Measurements from ENCODE around the gene TAF4. TPM values are rescaled to one million over a fixed set of nuclear protein-coding genes. Genes with fewer than 3 reads are reported as not detected.
"Not testable (repeated sequence)": the region's sequence is repeated elsewhere in the genome, so short reads cannot be mapped to it uniquely, and the experiment has no call there.

The TAF4 gene
- total RNA-seq, 1 donor from 2014 or later, result 13.0 TPM

GRCh38 chr20:62080249-62080990 is 14.7 kb upstream of the TAF4 start:
- DNase-seq (ENCODE audit: low spot score), result no peak

GRCh38 chr20:62079166-62079565 is 13.5 kb upstream of the TAF4 start:
- no peak for DNase-seq (ENCODE audit: low spot score)

DNA sequence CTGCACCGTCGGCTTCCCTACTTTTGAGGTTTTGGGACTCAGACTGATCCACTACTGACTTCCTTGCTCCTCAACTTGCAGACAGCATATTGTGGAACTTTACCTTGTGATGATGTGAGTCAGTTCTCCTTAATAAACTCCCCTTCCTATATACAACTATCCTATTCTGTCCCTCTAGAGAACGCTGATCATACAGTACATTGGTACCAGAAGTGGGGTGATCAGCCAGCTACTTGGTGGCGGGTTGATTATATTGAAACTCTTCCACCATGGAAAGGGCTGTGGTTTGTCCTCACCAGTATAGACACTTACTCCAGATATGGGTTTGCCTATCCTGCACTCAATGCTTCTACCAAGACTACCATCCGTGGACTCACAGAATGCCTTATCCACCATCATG is 7.6 kb upstream of the TAF4 start:
- DNase-seq (ENCODE audit: low spot score), result no peak

- DNase-seq (ENCODE audit: low spot score), result not testable (repeated sequence)
Observed at GRCh38 chr20:62071669-62072430, 6.2 kb upstream of the TAF4 start.

GRCh38 chr20:62069741-62070216 is 4.1 kb upstream of the TAF4 start:
- no peak for DNase-seq (ENCODE audit: low spot score)

DNA sequence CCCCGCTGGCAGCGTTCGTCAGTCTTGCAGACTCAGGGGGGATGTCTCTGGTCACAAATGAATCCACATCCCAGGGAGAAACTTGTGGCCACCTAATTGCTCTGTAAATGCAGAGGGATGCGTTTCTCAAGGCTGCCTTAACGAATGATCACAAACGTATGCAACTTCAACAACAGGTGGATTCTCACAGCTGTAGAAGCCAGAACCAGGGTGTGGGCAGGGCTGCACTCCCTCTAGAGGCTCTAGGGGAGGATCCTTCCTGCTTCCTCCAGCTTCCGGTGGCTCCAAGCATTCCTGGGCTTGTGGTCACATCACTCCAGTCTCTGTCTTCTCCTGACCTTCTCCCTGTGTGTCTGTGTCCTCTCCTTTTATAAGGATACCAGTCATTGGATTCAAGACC is 3.3 kb upstream of the TAF4 start:
- DNase-seq (ENCODE audit: low spot score), result no peak

DNA sequence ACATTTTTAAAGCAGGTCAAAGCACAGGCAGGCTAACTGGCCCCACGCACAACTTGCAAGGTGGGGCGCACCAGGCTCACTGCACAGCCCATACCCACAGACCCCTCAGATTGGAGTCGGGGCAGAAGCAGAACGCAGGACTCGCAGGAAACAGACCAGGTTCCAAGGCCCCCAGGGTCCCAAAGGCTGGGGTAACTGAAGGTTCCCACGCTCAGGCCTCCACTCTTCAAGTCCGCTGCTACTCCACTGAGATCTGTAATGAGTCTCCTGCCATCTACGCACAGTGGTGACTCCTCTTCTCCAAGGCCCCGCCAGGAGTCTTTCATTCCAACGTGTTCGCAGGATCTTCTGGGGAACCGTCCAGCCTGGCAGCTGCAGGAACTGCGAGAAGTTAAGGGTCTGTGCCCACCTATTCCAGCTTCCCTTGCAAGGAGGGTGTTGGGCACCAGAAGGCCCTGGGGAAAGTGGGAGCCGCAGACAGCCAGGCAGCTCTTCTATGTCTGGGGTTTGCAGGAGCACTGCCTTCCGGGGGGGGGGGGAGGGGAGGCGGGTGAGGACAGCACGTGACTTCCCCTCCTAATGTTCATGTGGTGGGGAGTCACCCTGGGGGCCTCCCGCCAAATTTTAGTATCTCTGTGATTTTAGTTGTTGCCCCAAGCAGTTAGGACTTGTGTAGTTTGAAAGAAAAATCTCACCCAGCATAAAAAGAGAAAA is 2.0 kb upstream of the TAF4 start:
- no peak for DNase-seq (ENCODE audit: low spot score)

DNA sequence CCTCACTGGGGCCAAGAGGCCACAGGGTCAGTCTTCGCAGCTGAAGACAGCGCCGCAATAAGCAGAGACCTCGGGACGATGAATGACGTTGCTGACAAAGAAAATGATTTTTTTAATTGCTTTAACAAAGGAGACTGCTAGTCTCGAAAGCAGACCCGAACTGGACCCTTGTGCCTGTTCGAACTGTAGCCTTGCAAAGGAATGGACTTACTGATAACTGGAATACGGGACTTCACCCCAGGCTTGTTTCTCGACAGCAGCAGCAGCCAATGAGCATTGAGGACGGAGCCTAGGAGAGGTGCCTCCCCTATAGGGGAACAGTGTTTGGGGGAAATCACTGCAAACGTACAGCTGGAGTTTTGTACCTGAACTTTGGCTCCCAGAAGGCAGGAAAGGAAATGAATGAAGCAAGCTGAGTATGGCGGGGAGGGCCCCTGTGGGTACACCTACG is 1.3 kb upstream of the TAF4 start:
- DNase-seq (ENCODE audit: low spot score), result no peak

DNA sequence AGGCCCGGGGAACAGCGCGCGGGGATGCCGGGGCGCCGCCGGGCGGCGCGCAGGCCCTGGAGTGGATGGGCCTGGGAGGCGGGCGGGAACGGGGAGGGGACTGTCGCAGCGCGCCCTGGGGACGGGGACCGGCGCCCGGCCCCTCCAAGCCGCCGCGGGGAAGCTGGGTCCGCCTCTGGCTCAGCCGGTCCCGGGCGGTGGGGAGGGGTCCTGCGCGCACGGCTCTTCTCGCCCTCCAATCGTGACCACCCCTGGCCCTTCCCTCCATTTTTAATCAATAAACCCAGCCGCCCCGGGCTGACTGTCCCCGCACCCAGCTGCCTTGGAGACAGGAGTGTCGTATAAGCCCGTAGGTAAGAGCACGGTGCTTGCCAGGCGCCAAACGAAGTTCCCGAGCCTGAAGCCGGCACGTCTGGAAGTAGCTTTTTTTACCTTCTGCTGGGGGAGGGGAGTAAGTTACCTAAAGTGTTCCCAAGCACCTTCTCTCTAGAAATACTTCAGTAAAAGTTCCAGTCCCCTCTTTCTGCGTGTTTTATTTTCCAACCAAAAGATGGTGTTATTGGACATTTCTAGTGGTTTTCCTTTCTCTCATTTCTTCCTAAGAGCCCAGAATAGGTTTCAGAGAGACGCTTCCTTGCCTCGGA is 780 bp upstream of the TAF4 start:
- no peak for DNase-seq (ENCODE audit: low spot score)

- no peak for DNase-seq (ENCODE audit: low spot score)
Observed at GRCh38 chr20:62064770-62065673, 659 bp downstream of the TAF4 start.

DNA sequence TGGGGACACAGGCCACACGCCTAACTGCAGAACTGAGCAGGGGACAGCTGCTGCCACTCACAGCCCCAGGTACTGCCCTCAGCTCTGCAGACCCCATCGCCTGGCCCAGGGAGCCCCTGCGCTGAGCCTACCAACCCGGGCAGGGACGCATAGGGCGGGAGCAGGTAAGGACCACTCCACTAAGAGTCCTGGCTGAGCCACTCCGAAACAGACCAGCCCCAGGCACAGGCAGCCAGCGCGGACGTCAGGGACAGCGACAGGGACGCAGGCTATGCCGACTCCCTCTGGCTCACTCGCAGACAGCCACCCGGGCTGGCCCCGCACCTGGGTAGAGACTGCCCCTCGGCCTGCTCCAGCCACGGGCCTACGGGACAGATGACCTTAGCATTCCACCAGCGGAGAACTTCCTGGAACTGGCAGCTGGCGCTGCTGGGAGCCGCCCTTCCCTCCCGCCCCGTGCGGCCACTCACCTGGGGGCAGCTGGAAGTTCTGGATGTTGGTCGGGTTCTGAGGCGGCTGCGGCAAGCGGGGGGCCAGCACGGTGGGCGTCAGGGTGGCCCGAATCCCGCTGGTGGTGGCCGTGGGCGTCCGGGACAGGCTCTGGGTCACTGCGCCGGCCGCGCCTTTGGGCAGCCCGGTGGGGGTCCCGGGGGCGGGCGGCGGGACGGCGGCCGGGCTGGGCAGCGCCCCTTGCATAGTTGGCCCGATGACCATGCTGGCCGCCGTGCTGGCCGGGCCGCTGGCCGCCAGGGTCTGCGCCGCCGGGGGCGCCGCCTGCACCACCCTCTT is 1.5 kb downstream of the TAF4 start:
- no peak for DNase-seq (ENCODE audit: low spot score)

DNA sequence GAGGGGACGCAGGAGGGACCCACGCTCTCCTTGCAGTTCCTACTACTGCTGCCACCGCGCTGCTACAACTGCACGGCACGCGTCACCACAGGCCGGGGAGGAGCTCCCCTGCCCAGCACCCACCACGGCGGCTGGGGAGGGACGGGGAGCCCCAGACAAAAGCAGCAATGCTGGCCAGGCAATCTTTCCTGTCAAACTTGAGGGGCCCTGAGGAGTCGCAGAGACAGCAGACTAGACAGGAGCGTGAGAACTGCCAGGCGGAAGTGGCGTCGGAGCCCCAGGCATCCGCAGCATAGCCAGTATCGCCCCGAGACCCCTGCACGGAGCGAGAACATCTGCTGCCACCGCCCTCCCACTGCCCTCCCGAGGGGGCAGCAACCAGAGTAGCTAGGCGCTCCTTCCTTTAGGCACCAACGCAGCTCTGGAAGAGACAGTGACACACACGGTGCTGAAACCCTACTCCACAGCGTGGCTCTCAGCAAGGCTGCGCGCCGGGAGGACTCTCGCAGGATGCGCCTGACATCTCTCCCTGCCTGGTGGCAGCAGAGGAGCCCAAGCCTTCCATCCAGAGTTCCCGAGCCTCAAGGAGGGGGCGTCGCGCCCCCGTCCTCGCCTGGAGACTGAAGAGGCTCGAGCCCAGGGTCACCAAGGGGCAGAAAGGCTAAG is 2.2 kb downstream of the TAF4 start:
- DNase-seq (ENCODE audit: low spot score), result no peak

DNA sequence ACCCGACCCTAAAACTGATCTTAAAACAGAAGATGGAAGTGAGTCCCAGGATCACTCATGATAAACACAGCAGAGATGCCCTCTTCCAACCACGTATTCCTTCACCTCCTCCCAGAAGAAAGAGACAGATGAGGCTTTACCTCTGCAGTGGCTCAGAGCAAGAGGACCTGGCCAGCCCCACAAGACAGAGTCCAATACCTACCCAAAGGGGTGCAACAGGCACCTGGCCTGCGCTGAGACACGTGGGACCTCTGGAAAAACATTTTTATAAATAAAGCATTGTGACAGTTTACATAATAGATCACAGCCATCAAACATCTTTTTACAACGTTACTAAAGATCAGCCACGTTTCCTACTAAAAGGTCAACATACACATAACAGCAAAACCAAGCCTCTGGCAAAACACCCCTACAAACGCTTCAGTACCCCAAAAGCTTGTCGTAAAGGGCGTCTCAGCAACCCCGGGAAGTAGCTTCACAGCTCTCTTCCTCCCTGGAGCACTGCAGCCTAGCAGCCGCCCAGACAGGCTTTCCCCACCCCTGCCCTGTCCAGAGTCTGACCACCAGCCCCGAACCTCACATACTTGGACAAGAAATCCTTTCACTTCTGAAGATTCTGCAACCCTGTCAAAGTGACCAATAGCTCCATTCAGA is 2.9 kb downstream of the TAF4 start:
- no peak for DNase-seq (ENCODE audit: low spot score)

- DNase-seq (ENCODE audit: low spot score), result no peak
Observed at GRCh38 chr20:62061851-62062423, 3.7 kb downstream of the TAF4 start.

- no peak for DNase-seq (ENCODE audit: low spot score)
Observed at GRCh38 chr20:62060631-62061541, 4.8 kb downstream of the TAF4 start.

GRCh38 chr20:62059920-62060630 is 5.6 kb downstream of the TAF4 start:
- no peak for DNase-seq (ENCODE audit: low spot score)

Measured in mesenteric fat pad (tissue), 1 donor.